Activated T-helper 9 cell treated with anti-CD3 and anti-CD28 coated beads, Interleukin-2, amount 50 U/mL, for 16 hours (primary cell): ENCODE measurements around the gene LCE7A.

Source experiments
- DNase-seq: peaks from one replicate; pipeline ENCODE4 v3.0.0-alpha.2; 2020; ENCODE audit warnings: low read depth

Gene LCE7A, protein sequence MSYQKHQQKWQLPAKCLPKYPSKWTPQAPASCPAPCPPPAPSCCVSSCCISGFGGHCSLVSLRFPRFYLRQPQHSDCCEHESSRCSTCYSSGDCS

DNA sequence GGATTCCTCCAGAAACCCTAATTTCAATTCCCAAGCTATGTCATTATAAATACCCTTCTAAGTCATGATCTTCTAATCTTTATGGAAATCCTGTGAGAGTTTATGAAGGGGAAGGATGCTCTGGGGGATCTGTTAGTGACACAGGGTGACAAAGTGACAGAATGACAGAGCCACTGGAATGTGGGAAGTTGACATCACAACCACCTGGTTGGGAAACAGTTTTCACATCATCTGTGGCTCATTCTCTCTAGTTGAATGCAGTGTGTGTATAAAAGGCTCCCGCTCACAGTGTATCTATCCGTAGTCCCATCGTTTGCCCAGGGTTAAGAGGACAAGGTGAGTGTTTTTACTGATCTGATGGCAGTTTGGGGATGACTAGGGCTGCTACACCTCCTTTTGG is at the start of gene LCE7A:
Gene LCE7A (plus strand): TSS at position 301 of the 400 bp plus-strand sequence. CDS start 702 bp downstream, outside the sequence.
- no peak for DNase-seq

DNA sequence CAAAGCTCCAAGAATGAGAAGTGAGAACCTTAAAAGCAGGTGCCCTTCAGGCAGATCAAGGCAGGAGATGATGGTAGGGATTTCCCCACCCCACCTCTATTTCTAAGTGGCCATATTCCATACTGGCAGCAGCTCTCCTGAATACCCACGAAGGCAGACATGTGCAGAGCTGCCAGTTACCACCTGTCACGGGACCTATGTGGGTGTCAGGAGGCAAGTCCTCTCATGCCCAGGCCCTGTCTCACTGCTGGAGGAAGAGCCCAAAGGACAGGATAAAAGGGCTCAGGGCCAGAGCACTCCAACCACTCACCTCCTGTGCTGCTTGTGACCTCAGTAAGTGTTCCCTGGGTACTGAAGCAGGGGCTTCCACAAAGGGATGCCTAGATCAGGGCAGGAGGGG is 48.7 kb upstream of the LCE7A start:
- DNase-seq = no peak

DNA sequence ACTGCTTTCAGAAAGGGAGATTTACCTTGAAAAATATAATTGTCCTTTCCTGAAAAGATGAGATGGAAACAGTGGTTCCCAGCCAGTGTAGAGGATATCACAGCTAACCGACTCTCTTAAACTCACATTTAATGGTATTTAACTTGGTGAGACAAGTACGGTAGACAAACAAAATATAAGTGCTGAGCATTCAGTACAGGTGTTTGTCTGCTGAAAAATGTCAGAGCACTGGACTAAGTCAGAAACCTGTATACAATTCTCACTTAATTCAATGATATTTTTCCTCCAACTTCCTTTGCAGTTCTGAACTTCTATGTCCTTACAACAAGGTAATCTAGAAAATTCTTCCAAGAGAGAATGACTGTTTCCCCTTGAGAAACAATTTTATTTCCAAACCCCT is 48.1 kb upstream of the LCE7A start, which contains the start of gene LCE1B:
Gene LCE1B (plus strand): TSS at position 301 of the 400 bp plus-strand sequence. CDS start 476 bp downstream, outside the sequence.
- DNase-seq = no peak

DNA sequence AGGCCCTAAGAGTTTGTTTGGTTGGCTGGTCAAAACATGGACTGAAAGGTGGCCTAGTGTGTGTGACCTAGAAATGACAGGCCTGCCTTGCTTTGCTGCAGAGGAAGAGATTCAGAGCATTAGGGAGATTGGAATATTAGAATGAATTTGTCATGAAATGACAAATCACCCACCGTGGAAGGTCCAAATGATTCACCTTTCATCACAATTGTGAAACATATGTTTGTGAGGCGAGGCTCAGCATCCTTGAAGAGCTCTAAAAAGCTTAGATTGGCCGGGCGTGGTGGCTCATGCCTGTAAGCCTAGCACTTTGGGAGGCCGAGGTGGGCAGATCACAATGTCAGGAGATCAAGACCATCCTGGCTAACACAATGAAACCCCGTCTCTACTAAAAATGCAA is 42.5 kb upstream of the LCE7A start:
- no peak for DNase-seq

DNA sequence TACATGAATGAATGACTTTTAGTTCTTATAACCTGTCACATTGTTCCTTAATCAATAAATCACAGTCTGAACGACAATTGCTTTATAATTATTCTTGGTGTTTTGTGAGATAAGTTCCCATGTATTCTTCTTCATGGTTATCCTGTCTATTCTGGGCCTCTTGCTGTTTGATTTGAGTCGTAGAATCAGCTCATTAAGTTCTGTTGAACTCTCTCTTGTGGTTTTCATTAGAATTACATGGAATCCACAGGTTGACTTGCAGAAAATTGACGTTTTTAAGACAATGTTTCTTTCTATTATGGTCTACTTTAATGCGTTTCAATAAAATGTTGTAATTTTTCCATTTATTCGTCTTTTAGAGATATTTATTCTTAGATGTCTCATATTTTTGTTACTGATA is 36.5 kb upstream of the LCE7A start:
- no peak for DNase-seq

DNA sequence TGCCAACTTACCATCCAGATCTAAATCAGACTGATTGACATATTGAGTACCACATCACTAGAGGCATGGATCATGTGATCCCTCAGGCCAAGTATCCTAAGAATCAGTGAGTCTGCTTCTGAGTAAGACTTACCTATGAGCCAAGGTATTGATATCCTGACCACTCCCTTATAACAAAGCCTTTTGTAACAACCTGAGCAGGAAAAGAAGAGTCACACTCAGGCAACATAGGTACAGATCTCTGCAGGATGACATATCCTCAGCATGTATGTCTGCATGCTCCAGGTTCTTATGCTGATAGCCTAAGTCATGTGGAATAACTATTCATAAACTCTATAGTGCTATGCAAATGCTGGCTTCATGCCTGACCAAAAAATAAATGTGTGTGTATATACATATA is 34.8 kb upstream of the LCE7A start:
- DNase-seq = no peak

DNA sequence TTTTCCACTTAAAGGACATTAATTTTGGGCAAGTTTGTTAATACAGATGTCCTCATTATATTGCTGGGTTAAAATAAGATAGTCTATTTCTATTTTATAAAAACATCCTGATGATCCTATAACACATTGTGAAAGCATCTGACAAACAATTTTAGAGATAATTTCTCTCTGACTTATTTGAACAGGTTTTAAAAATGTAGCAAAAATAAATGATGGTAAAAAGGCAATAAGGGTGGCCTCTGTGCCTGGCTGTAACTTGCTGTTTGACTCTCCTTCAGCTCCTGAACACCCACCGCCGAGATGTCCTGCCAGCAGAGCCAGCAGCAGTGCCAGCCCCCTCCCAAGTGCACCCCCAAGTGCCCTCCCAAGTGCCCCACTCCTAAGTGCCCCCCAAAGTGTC is 32.6 kb upstream of the LCE7A start, which contains the start of gene LCE1A:
Gene LCE1A (plus strand): TSS at position 301 of the 400 bp plus-strand sequence. CDS start 0 bp downstream, at position 301.
- DNase-seq = no peak

DNA sequence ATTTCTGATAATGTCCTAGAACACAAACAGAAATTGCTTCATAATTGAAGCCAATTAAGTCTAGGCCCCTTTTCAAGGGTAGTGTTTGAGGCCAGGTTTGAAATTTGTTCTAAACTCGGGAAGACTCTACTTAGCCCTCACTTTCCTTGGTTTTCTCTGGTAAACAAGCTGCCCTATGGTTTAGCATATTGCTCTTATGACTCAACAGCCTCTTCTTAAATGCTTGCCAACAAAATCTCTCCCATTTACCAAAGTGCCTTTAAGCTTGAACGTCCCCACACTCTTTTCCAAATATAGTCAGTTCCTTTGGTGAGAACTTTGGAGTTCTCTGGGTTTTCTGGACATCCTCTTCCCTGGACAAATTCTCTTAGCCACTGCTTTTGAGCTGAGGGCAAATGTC is 22.9 kb upstream of the LCE7A start:
- DNase-seq = no peak

DNA sequence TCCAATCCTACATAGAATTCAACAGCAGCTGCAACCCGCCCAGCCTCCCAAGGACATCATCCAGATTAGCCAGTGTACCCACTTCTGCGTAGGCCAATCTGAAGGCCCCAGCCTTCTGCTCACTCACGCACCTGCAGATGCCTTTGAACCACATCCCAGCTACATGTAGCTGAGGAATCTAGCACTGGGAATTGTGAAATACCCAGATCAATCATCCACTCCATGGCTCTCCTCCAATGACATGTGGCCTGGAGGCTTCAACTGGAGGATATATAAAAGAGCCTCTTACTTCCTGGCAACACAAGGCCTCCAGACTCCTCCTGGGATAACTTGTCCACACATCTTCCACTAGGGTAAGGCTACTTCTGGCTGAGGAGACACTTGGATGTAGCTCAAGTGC is 17.2 kb upstream of the LCE7A start, which contains the start of gene LCE6A:
Gene LCE6A (plus strand): TSS at position 301 of the 400 bp plus-strand sequence. CDS start 665 bp downstream, outside the sequence.
- DNase-seq = no peak

DNA sequence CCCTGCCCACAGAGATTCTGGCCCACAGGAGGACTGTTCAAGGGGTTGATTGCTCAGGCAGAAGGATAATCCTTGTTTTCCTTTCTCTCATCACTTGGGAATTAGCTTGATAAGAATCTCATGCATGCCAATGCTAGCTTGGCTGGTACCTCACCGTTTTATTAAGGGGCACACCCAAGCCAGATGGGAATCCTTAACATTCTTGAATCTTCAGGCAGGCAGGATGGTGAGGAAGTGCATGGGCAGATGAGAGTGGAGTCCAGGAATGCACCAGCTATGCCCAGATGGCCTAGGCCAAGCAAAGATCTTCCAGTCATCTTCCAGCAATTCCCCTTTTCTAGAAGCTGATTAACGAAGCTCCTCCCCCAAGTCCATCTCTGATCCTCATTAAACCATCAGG is 4.1 kb upstream of the LCE7A start:
- no peak for DNase-seq

DNA sequence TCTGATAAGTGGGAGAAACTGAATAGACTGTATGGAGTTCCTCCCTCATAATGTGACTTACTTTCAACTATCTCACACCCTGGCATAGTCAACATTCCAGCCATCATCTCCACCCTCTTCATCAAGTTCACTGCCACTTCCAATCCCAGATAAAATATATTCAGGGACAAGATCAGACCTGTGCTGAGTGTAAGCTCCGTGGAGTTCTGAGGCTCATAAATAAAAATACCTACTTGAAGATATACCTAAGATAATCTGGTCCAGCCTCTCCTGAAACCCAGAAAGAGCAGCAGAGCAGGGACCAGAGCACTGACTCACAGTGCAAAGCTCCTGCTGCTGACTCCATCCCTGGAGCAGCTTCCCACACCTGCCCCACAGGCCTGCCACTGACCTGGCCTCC is 1.7 kb upstream of the LCE7A start:
- no peak for DNase-seq

DNA sequence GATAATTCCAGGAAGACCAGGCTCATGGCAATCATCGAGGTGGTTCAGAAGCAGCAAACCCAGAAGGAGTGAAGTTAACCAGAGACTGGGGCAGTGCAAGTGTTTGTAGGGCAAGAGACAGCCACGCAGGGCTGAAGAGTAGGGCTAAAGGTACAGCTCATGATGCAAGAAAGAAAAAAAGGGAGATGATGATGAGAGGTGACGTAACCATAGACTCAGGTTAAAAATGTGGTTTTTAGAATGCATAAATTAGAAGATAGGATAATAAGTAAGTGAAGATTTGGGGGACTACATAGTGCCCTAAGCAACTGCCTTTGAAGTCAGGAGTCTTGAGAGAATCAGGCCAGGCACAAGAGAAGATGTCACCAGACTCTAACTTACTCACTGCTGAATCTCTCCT is 333 bp downstream of the LCE7A start:
- no peak for DNase-seq

DNA sequence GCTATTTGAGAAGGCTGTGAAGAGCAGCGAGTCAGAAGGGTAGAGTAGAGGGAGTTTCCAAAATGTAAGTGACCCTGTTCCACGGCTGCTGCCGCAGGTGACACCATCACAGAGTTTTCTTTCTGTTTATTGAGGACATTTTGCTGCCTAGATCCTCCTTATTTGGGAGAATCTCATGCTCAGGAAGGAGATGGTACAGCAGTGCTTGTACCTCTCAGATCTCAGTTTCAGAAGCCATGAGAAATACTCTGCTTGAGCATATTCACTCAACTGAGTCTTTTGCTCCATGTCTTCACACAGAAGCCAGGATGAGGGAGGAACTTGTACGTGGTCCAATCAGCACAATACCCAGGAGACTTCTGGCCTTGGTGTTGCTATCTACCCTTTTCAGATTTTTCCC is 1.6 kb downstream of the LCE7A start:
- DNase-seq = no peak

DNA sequence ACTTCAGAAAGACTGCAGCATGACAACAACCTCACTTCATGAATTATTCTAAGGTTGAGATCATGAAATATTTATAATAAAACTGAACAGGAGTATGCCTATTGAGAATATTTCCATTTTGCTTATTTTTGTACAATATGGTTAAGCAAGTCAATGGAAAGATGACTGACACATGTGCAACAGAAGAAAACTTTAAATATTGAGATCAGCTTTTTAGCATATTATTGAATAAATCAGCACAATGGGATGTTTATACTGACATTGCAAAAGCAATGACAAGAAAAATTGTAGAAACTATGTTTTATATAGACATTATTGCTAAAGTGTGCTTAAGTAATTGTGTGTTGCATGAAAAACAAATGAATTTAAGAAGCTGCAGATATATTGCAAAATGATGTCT is 4.6 kb downstream of the LCE7A start:
- no peak for DNase-seq

DNA sequence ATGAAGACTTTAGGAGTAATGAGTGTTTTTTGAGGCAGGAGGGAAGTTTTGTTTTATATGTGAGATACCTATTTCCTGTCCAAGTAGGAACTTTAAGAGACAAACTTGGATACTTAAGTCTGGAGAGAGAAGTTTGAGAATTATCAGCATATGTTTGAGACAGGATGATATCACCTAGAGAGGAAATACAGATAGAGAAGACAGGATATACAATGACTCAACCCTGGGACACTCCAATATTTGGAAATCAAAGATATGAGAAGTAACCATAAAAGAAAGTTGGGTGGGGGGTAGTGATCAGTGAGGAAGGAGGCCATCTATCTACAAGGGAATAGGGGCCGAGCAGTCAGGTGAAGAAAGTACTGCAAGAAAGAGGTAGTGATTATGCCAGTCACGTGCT is 6.5 kb downstream of the LCE7A start:
- no peak for DNase-seq

DNA sequence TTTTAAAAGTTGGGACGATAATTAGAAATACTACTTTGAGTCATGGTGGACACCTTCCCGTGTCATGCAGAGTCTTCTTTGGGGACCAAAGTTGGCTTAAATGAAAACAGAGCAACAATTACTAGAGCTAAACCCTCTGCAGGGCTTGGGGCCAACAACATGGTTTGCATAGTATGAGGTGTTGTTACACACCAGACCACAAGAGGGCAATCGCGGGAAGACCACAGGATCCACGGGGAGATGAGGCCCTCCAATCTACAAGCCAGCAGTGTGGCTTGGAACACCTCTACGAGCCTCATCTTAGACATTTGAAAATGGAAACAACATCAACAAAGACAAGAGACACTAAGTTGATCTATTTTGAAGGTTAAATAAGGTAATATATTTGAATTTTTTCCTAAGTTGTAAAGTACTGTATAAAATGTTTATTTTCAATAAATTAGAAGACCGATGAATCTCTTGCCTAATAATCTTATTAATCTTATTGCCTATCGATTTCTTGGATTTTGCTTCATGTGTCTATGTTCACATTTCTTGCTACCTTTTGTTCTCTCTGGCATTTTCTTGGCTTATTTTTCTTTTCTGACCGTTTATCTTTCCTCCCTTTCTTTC is 10.1 kb downstream of the LCE7A start:
- DNase-seq = peak; percentile 30

DNA sequence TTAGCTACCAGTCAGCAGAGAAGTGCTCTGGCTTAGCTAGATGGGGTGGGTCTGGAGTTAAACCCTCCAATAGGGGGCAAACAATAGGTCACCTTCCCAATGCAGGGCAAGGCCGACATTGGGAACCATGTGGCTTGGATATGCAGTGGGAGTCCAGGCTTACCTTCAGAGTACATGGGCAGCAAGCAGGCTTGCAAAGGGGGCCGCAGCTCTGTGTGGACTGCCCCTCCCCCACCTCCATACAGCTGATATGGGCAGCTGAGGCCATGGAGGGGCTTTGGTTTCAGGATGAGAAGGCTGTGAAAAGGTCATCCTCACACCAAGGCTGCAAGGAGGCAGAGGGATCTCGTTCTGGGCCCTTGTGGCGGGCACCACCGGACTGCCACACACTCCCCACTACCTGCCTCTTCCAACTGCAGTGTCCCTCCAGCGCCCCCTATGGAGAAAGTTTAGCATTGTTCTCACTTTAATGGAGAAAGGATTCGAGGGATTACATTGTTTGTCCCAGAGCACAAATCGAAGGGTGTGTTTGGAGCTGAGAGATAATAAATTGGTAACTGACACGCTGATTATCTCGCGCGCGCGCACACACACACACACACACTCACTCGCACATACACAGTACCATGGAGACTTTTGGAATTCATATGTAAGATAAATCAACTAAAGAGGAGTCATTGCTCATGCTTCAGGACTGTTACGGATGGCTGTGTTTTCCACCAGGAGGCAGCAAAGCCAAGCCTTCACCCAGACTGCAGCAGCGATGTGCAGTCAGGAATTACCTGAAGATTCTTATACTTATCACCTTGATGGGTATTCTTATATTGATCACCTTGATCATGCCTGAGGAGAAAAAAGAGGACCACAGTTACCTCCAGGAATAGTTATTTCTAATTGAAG is 11.3 kb downstream of the LCE7A start:
- DNase-seq = no peak

DNA sequence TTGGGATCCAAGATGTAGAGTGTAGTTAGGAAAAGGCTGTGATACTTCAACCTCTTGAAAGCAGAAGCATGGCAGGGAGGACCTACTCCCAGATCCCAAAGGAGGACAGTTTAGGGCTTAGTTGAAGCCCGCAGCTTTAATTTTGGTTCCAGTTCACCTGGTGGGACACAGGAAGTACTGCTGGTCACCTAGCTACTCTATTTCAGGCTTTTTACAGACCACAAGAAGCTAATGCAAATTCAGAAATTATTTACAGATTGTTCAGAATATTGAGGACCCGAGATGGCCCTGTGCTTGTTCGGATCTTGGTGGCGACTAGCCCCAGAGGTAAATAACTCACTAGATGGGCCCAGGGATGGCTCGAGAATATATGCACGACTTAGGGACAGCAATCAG is 11.9 kb downstream of the LCE7A start:
- DNase-seq = no peak

DNA sequence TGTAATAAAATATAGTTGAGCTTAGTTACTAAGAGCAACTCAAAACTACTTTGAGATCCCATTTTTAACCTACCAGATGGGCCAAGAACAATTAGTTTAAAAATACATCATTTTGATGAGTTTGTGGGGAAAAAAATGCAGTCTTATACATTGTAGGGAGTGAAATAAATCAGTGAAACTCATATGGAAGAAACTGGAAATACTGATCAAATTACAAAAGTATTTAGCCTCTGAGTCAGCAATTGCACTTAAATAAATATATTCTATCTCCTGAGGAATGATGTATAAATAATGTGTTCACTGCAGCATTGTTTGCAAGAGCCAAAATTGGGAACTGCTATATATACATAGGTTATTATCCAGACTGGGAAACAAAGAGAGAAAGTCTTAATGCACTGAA is 13.7 kb downstream of the LCE7A start:
- no peak for DNase-seq

DNA sequence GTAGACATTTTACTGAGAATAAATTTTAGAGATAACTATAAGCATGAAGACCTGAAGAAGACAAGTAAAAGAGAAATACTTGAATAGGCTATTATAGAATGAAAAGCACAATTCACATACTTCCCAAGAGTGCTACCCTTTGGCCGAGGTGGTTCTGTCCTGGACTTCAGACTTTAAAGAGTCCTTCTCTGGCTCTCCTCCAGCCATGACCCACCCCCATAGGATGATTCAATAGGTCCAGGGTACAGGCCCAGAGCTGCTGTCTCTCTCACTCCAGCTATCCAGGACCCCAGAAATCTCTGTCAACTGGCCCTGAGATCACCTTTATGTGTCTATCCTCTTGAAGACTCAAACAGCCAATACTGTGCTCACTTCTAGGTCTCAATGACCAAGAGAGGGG is 17.0 kb downstream of the LCE7A start:
- DNase-seq = no peak

DNA sequence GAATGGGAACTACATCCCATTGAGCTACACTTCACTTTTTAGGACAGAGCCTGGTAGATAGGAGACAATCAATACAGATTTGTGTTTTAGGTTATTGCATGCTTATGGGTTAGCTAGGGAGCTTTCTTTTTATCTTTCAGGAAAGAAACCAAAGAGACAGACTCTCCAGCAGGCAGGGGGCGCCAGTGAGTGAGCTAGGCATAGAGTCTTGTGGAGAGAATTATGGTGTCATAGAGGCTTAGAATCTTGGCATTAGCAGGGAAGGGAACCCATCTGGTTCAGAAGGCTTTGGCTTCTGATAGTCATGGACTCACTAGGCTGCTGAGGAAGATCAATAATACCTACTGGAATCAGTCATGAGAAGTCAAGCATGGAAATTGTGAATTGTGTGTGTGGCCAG is 18.2 kb downstream of the LCE7A start, which contains the start of gene SMCP:
Gene SMCP (plus strand): TSS at position 281 of the 400 bp plus-strand sequence. CDS start 6,101 bp downstream, outside the sequence.
- no peak for DNase-seq

DNA sequence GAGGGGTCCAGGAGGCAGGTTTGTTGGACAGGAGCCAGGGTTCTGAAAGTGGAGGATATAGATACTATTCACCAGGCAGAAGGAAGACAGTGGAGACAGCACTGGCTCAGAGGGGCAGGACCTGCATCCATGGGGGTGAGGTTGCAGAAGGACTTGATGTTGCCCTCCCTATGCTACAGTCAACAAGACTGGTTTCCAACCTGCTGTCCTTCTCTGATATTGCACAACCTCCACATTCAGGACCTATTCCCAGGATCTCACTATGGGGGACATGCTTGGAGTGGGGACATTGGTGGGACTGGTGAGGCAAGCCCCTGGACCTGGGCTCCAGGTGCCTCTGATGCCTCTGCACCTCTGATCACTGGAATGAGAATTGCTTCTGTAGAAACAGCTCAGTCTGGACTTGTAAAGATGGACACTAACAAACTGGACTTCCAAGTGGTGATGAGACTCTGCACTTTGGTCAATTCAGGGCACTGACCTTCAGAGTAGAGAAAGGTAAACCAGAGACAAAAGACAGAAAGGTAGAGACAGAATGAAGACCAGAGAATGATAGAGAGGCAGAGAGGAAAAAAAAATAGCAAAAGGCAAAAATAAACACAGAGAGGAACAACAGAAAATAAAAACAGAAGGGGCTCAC is 19.9 kb downstream of the LCE7A start:
- no peak for DNase-seq
